WI38 (cell line): ENCODE results near the gene SLC24A3.

ENCODE experiments used
- H3K4me3 ChIP-seq: 2 replicates; pipeline ENCODE4 v1.5.1; 2011; ENCODE audit warnings: low read depth, mild to moderate bottlenecking, control low read depth, low read length
- CTCF ChIP-seq: IDR thresholded peaks from 2 replicates; pipeline ENCODE4 v1.5.1; 2012; ENCODE audit warnings: low read depth, mild to moderate bottlenecking, control low read depth, low read length

SLC24A3 gene

GRCh38 chr20:19588241-19588640 is 375.8 kb downstream of the SLC24A3 start:
- no peak for TF ChIP-seq CTCF
- H3K4me3 ChIP-seq = no peak overlapping the region

- no peak overlapping the region for H3K4me3 ChIP-seq
- TF ChIP-seq CTCF = no peak
Measured at GRCh38 chr20:19588732-19589131, 376.3 kb downstream of the SLC24A3 start.

GRCh38 chr20:19589787-19590362 is 377.4 kb downstream of the SLC24A3 start:
- no peak for TF ChIP-seq CTCF

GRCh38 chr20:19590382-19590781 is 377.9 kb downstream of the SLC24A3 start:
- TF ChIP-seq CTCF = no peak

More at GRCh38 chr20:19589787-19590362, 377.4 kb downstream of the SLC24A3 start:
- H3K4me3 ChIP-seq = no peak overlapping the region

GRCh38 chr20:19593762-19594161 is 381.3 kb downstream of the SLC24A3 start:
- TF ChIP-seq CTCF = no peak
- no peak overlapping the region for H3K4me3 ChIP-seq

More at GRCh38 chr20:19590382-19590781, 377.9 kb downstream of the SLC24A3 start:
- H3K4me3 ChIP-seq = no peak overlapping the region

GRCh38 chr20:19594896-19595295 is 382.5 kb downstream of the SLC24A3 start:
- no peak for TF ChIP-seq CTCF
- no peak overlapping the region for H3K4me3 ChIP-seq

GRCh38 chr20:19598117-19598850 is 385.8 kb downstream of the SLC24A3 start:
- no peak overlapping the region for H3K4me3 ChIP-seq
- TF ChIP-seq CTCF = no peak
